Measurements from ENCODE around the gene PIGK. TPM values are rescaled to one million over a fixed set of nuclear protein-coding genes. Genes with fewer than 3 reads are reported as not detected.
"Not testable (repeated sequence)": the region's sequence is repeated elsewhere in the genome, so short reads cannot be mapped to it uniquely, and the experiment has no call there.

PIGK gene
- total RNA-seq, 1 donor from 2014 or later: 10.8 TPM

DNA sequence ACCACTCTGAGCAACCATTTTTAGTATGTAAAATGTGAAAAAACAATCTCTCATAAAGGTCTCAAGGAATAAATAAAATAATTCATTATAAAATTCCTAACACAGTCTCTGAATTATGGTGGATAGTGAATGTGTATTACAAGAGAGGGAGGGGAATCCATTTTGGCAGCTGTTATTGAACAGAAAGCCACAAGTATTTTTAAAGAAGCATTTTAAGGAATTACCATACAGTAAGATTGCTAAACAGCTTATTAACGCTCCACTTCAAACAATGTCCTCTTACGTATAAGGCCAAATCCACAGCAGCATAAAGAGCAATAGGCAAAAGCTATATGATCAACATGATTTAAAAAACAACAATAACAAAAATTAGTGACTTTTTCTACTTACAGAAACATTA is 18.4 kb downstream of the PIGK start:
- no peak for TF ChIP-seq CTCF (IDR thresholded peaks at IDR 0.05)
- Mint-ChIP-seq H3K4me1 (no peaks in the 10 kb centered on the region), H3K27ac (no peak overlapping the region), H3K27me3 (no peaks in the 10 kb centered on the region), H3K36me3 (ENCODE audit: low read depth) (peaks cover 31% of the 10 kb centered on the region), H3K9me3 (peaks cover 12% of the 10 kb centered on the region), H3K4me3 (no peak overlapping the region)
- ChIA-PET POLR2A (no interaction called here), CTCF (no interaction called here)
- intact Hi-C loops (cut with micrococcal nuclease): no loop called here
- ATAC-seq (ENCODE audit: low read depth) (no peak), DNase-seq (no peak)

GRCh38 chr1:77200293-77200692 is 18.9 kb downstream of the PIGK start:
- H3K9me3 Mint-ChIP-seq: peaks cover 12% of the 10 kb centered on the region
- CTCF ChIA-PET: no interaction called here
- no peak for DNase-seq
- H3K4me3 Mint-ChIP-seq: no peak overlapping the region
- TF ChIP-seq CTCF (IDR thresholded peaks at IDR 0.05): no peak
- H3K4me1 Mint-ChIP-seq: no peaks in the 10 kb centered on the region
- peaks cover 29% of the 10 kb centered on the region for H3K36me3 Mint-ChIP-seq (ENCODE audit: low read depth)
- no peaks in the 10 kb centered on the region for H3K27me3 Mint-ChIP-seq
- ATAC-seq (ENCODE audit: low read depth): no peak
- intact Hi-C loops (cut with micrococcal nuclease): no loop called here
- POLR2A ChIA-PET: no interaction called here
- no peak overlapping the region for H3K27ac Mint-ChIP-seq

GRCh38 chr1:77197351-77197750 is 21.9 kb downstream of the PIGK start:
- H3K9me3 Mint-ChIP-seq: peaks cover 3% of the 10 kb centered on the region

DNA sequence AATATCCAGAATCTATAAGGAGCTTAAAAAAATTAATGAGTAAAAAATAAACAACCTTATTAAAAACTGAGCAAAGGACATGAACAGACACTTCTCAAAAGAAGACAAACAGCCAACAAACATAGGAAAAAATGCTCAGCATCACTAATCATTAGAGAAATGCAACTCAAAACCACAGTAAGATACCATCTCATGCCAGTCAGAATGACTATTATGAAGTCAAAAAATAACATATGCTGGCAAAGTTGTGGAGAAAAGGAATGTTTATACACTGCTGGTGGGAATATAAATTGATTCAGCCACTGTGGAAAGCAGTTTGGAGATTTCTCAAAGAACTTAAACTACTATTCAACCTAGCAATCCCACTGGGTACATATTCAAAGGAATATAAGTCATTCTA is 25.3 kb downstream of the PIGK start:
- peaks cover 4% of the 10 kb centered on the region for H3K4me1 Mint-ChIP-seq
- H3K4me3 Mint-ChIP-seq: no peak overlapping the region
- ChIA-PET CTCF (no interaction called here), POLR2A (no interaction called here)
- TF ChIP-seq CTCF (IDR thresholded peaks at IDR 0.05): no peak
- no peak overlapping the region for H3K27ac Mint-ChIP-seq
- no peak for DNase-seq
- peaks cover 32% of the 10 kb centered on the region for H3K36me3 Mint-ChIP-seq (ENCODE audit: low read depth)
- H3K9me3 Mint-ChIP-seq: peaks cover 3% of the 10 kb centered on the region
- H3K27me3 Mint-ChIP-seq: no peaks in the 10 kb centered on the region
- intact Hi-C loops (cut with micrococcal nuclease): no loop called here
- no peak for ATAC-seq (ENCODE audit: low read depth)

More at GRCh38 chr1:77197351-77197750, 21.9 kb downstream of the PIGK start:
- no peak for DNase-seq
- no peak overlapping the region for H3K27ac Mint-ChIP-seq
- H3K27me3 Mint-ChIP-seq: no peaks in the 10 kb centered on the region
- no peak overlapping the region for H3K4me3 Mint-ChIP-seq
- ATAC-seq (ENCODE audit: low read depth): no peak
- H3K4me1 Mint-ChIP-seq: no peaks in the 10 kb centered on the region
- CTCF ChIA-PET: no interaction called here
- POLR2A ChIA-PET: no interaction called here
- intact Hi-C loops (cut with micrococcal nuclease): no loop called here
- TF ChIP-seq CTCF (IDR thresholded peaks at IDR 0.05): no peak
- H3K36me3 Mint-ChIP-seq (ENCODE audit: low read depth): peaks cover 27% of the 10 kb centered on the region

DNA sequence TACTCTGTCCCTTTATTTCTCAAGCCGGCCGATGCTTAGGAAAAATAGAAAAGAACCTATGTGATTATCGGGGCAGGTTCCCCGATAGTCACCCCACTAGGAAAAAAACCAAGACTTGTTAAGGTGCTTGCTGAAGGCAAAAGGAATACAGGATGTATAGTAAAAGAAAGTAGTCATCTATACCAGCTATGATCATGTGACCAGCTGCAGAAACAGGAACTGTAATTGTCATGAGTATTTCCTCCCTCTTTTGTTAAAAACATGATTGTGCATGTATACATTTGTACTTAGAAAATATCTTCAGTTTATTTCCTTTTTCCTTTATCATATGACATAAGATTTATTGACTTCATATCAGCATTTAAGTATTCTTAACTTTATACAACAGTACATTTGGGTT is 30.5 kb downstream of the PIGK start:
- intact Hi-C loops (cut with micrococcal nuclease): no loop called here
- Mint-ChIP-seq H3K27me3 (no peaks in the 10 kb centered on the region), H3K27ac (no peak overlapping the region), H3K4me3 (no peak overlapping the region), H3K4me1 (peaks cover 7% of the 10 kb centered on the region), H3K36me3 (ENCODE audit: low read depth) (peaks cover 25% of the 10 kb centered on the region), H3K9me3 (peaks cover 8% of the 10 kb centered on the region)
- POLR2A ChIA-PET: no interaction called here
- TF ChIP-seq CTCF (IDR thresholded peaks at IDR 0.05): no peak
- DNase-seq (no peak), ATAC-seq (ENCODE audit: low read depth) (no peak)
- CTCF ChIA-PET: no interaction called here

DNA sequence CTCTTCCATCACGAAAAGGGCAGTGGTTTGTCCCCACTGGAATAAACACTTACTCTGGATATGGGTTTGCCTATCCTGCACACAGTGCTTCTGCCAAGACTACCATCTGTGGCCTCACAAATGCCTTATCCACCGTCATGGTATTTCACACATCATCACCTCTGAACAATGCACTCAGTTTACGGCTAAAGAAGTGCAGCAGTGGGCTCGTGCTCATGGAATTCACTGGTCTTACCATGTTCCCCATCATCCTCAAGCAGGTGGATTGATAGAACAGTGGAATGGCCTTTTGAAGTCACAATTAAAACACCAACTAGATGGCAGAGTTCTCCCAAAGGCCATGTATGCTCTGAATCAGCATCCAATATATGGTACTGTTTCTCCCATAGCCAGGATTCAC is 32.3 kb downstream of the PIGK start:
- POLR2A ChIA-PET; DNase-seq; H3K27ac Mint-ChIP-seq; intact Hi-C loops (cut with micrococcal nuclease); H3K9me3 Mint-ChIP-seq; ATAC-seq (ENCODE audit: low read depth); H3K4me3 Mint-ChIP-seq; H3K4me1 Mint-ChIP-seq; H3K27me3 Mint-ChIP-seq; CTCF ChIA-PET: not testable (repeated sequence)
- peaks cover 23% of the 10 kb centered on the region for H3K36me3 Mint-ChIP-seq (ENCODE audit: low read depth)

All from activated B cell treated with CpG ODN at 0.5 μM for 24 hours (primary cell).